Esophagus muscularis mucosa (tissue), 3 donors: Measurements from ENCODE around the gene SNX14.

Experiments used
- CTCF ChIP-seq, 3 experiments: fragments of 200-600 bp in 2 of 3; fragments of 450-650 bp in 1 of 3; sonication (generic) in 2 of 3; IDR thresholded peaks; one replicate each; pipeline ENCODE4 v1.5.1; 2017 to 2019; ENCODE audit warnings: antibody characterized with exemption in 3 of 3, mild to moderate bottlenecking in 2 of 3, moderate library complexity in 1 of 3
- POLR2A ChIP-seq: fragments of 450-650 bp; IDR thresholded peaks from one replicate; pipeline ENCODE4 v1.6.1; 2017; ENCODE audit warnings: antibody characterized with exemption, moderate library complexity, mild to moderate bottlenecking, low read depth
- POLR2AphosphoS5 ChIP-seq, 2 donors: sonication (generic); formaldehyde crosslinking; IDR thresholded peaks; one replicate each; pipeline ENCODE4 v1.6.1; 2017; ENCODE audit warnings: antibody characterized with exemption in 2 of 2

- no peak for TF ChIP-seq CTCF (IDR thresholded peaks at IDR 0.05)
- no peak for TF ChIP-seq POLR2AphosphoS5 (IDR thresholded peaks at IDR 0.05)
- no peak for TF ChIP-seq POLR2A
Measured at GRCh38 chr6:85544776-85545175, 48.9 kb downstream of the SNX14 start.
